Measurements from ENCODE around the gene PAPPA.

The PAPPA gene

DNA sequence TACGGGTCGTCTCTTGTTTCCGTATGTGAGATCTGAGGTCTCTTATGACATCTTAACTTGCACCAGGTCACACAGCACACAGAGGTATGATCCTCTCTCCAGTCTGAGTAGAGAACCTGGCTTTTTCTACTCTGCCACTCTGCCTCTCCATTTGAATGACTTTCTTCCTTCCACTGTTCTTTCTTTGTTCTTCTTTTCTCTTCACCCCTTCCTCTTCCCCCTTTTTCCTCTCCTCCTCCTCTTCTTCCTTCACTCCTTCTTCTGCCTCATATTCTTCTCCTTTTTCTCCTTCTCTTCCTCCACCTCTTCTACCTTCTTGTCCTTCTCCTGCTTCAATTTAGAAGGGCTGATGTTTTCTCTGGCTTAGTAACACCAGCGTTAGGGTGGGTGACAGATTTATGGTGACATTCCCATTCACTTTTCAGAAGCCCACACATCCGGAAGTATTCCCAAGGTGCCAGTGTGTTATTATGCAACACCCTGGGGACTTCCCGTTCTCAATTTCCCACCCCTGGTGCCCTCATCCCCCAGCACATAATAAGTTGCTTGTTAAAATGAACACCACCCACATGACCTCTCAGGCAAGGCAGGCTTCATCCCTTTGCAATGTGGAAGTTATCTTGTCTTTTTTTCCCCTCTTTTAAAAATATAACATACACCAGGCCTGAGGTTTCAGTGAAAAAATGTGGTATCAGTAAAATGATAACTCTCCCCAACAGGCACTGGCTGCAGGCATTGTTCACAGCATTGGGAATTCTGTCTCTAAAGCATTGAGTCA is 122.0 kb downstream of the PAPPA start:
- DNase-seq (ENCODE audit: low read depth in 2 of 2, low spot score in 1 of 2) = no peak

- no peak for DNase-seq (ENCODE audit: low read depth in 2 of 2, low spot score in 1 of 2)
These were observed 122.6 kb downstream of the PAPPA start for GRCh38 chr9:116276196-116276493.

- DNase-seq (ENCODE audit: low read depth in 2 of 2, low spot score in 1 of 2) = no peak
These were observed 123.1 kb downstream of the PAPPA start for GRCh38 chr9:116276651-116277121.

DNA sequence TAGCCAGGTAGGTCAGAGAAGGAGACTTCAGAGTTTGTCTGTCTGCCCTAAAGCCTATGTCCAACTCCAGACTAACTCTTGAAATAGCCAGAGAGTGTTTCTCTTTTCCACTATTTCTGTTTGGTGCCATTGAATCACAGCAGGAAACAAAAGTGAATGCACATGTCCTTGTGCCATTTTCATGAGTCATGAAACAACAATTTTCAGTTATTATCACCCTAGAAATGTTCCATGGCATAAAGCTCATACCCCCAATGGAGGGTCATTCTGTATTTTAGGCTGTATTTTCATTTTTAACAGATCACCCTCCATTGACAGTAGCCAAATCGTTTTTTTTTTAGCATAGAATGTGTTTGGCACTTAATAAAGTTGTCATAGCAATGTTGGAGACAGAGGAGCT is 124.7 kb downstream of the PAPPA start:
- DNase-seq (ENCODE audit: low read depth in 2 of 2, low spot score in 1 of 2) = no peak

- DNase-seq (ENCODE audit: low read depth in 2 of 2, low spot score in 1 of 2) = no peak
These were observed 125.6 kb downstream of the PAPPA start for GRCh38 chr9:116279230-116279629.

GRCh38 chr9:116280529-116280928 is 126.9 kb downstream of the PAPPA start:
- no peak for DNase-seq (ENCODE audit: low read depth in 2 of 2, low spot score in 1 of 2)

- DNase-seq (ENCODE audit: low read depth in 2 of 2, low spot score in 1 of 2) = no peak
These were observed 129.0 kb downstream of the PAPPA start for GRCh38 chr9:116282597-116282996.

- DNase-seq (ENCODE audit: low read depth in 2 of 2, low spot score in 1 of 2) = no peak
These were observed 130.9 kb downstream of the PAPPA start for GRCh38 chr9:116284518-116284917.

DNA sequence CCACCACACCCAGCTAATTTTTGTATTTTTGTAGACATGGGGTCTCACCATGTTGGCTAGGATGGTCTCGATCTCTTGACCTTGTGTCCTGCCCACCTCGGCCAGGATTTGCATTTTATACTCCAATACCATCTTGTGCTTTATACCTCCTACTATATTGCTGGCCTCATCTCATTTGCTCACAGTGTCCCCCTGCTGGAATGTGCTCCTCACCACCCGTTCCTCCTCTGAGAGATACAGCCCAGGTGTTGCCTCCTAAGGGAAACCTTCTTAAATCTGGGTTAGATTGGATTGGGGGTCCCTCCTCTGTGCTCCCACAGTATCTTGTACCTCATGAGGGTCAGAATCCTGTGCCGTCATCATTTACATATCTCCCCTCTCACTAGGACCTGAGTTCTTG is 131.7 kb downstream of the PAPPA start:
- no peak for DNase-seq (ENCODE audit: low read depth in 2 of 2, low spot score in 1 of 2)

DNA sequence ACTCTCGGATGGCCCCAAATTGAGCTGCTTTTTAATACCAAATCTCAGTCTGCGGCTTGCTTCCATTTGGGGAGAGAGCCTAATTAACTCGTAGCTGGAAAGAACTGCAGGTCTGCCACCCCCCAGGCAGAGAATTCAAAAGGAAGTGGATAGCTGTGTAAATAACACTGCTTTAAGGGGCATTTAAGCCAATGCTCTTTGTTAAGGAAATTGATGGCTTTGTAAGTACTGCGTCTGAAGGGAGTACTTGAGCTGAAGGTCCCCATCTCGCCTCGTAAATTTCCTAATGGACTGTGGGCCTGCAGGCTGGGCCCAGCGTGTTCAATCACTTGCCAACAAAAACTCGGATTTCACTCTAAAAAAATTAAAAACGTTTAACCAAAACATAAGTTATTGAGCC is 132.7 kb downstream of the PAPPA start:
- no peak for DNase-seq (ENCODE audit: low read depth in 2 of 2, low spot score in 1 of 2)

- DNase-seq (ENCODE audit: low read depth in 2 of 2, low spot score in 1 of 2) = no peak
These were observed 134.1 kb downstream of the PAPPA start for GRCh38 chr9:116287721-116288120.

GRCh38 chr9:116288658-116289057 is 135.1 kb downstream of the PAPPA start:
- no peak for DNase-seq (ENCODE audit: low read depth in 2 of 2, low spot score in 1 of 2)

DNA sequence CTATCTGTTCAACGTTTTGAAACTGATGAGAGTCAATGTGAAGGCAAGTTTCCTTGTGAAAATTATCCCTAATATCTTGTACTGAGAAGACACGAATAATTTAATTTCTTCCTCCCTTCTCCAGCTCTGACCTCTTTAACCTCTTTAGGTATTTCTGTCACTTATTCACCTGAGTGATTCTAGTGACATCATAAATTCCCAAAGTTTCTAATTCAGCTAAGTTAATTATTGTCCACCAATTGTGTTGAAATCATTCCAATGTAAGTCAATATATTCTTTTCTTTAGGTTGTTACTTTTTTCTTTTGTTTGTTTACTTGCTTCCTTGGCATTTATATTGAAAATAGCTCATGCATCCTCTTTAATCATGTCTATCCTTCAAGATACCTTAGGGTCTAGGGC is 143.8 kb downstream of the PAPPA start:
- DNase-seq (ENCODE audit: low read depth in 2 of 2, low spot score in 1 of 2) = no peak

GRCh38 chr9:116298249-116298648 is 144.7 kb downstream of the PAPPA start:
- DNase-seq (ENCODE audit: low read depth in 2 of 2, low spot score in 1 of 2) = no peak

DNA sequence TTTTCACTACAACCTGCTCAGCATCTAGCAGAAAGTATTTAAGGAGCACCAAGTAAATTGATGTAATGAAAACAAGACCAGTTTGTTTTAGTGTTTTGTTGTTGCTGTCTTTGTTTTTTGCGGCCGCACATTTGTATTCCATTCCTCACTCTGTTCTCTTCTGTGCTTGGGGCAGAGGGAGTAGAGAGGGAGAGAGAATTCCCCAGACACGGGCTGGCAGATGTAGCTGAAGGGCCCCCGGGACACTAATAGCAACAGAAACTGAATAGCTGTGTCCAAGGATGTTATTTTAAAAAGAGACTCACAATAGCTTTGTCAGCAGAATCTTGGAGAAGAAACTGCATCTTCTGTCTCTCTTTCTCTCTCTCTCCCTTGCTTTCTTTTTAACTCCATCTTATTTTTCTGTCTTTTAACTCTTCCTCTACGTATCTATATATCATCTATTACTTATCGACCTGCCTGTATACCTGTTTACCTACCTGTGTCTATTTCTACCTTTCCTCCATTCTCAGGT is 145.3 kb downstream of the PAPPA start:
- DNase-seq (ENCODE audit: low read depth in 2 of 2, low spot score in 1 of 2) = no peak

DNA sequence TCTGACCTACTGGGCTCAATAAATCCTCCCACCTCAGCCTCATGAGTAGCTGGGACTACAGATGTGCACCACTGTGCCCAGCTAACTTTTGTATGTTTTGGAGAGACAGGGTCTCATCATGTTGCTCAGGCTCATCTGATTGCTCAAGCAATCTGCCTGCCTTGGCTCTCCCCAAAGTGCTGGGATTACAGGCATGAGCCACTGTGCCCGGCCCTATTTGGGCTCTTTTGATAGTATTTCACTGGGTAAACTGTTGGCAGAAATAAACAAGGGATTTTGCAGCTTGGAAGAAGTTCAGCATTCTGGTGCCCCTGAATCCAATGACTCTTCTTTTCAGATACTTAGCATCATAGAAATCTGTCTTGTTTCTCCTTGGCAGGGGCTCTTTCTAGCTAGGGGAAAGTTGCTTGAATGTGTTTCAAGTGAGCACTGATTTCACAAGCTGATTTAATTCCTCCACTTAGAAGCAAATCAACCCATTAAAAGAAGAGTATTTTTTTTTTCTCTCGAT is 146.8 kb downstream of the PAPPA start:
- DNase-seq (ENCODE audit: low read depth in 2 of 2, low spot score in 1 of 2) = no peak

GRCh38 chr9:116303270-116303669 is 149.7 kb downstream of the PAPPA start:
- DNase-seq (ENCODE audit: low read depth in 2 of 2, low spot score in 1 of 2) = no peak

- DNase-seq (ENCODE audit: low read depth in 2 of 2, low spot score in 1 of 2) = no peak
These were observed 150.4 kb downstream of the PAPPA start for GRCh38 chr9:116303886-116304538.

DNA sequence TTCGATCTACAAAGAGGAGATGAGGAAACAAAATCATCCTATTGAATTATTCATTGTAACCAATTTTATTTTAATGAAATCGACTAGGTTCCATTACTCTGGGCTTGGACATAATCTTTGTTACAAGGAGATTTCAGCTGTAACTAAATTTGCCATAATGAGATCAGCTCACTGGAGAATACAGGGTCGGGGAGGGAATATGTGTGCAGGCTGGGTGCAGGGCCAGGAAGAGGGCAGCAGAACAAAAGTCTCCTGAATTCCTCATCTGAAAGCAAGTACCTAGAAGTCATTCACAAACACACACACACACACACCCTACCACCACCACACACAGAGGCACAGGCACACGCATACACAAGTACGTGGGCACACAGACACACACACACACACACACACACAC is 151.2 kb downstream of the PAPPA start:
- no peak for DNase-seq (ENCODE audit: low read depth in 2 of 2, low spot score in 1 of 2)

GRCh38 chr9:116308076-116308475 is 154.5 kb downstream of the PAPPA start:
- no peak for DNase-seq (ENCODE audit: low read depth in 2 of 2, low spot score in 1 of 2)

DNA sequence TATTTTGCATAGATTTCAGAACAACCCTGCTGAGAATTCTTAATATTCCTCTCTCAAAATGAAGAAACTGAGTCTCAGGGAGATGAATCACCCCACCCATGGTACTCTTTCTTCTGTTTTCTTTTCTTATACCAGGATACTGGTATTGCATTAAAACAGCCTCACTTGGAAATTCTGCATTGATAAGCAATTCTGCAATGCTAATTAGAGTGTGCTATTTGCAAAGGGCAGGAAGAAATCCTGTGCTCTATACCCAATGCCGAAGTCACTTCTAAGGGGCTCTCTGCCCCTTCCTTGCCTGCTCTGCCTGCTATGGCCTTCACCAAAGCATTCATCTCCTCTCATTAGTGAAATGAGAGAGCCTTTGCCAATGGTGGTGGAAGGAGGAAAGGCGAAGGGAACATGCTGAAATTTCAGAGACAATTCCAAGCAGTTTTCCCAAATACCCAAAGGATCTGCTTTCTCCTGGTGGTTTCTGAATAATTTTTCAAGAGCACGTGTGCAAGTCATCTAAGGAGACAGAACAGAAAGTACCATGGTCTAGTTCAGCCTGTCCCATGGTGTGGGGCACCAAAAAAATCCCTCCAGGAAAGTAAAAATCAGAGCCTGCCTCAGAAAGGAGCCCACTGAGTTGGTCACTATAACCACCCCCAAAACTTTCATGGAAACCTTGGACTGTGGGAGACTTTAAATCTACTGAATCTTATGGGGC is 156.5 kb downstream of the PAPPA start:
- DNase-seq (ENCODE audit: low read depth in 2 of 2, low spot score in 1 of 2) = no peak

DNA sequence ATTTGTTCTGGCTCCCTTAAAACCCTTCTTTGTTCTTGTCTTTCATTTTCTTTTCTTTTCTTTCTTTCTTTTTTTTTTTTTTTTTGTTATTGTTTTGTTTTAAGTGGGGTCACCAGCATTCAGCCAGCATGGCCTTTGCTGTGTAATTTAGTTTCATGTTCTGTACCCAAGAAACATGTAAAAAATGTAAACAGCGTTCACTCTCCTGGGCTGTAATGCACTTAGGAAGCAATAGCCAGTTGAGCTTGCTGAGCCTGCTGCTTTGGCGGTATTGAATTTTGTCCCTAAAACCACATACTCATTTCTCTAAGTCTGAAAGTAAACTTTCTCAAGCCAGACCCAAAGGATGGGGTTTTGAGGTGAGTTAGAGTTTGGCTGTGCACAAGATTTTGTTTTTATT is 158.6 kb downstream of the PAPPA start:
- no peak for DNase-seq (ENCODE audit: low read depth in 2 of 2, low spot score in 1 of 2)
